Activated CD4-positive, alpha-beta T cell treated with anti-CD3 and anti-CD28 coated beads, Interleukin-2, amount 10 ng/mL, durations not matched to agents 24 days and 14 days (primary cell): ENCODE measurements around the gene DNAAF1. TPM values are rescaled to one million over a fixed set of nuclear protein-coding genes. Genes with fewer than 3 reads are reported as not detected.

ENCODE experiments used
- DNase-seq: peaks from one replicate; pipeline ENCODE4 v3.0.0; 2022
- H3K27ac Mint-ChIP-seq: one replicate; pipeline ENCODE4 v1.8.0; 2022; ENCODE audit warnings: mild to moderate bottlenecking, mixed read lengths
- H3K27me3 Mint-ChIP-seq: one replicate; pipeline ENCODE4 v1.8.0; 2022; ENCODE audit warnings: mixed read lengths
- H3K36me3 Mint-ChIP-seq: one replicate; pipeline ENCODE4 v1.8.0; 2022; ENCODE audit warnings: low read depth, mild to moderate bottlenecking, mixed read lengths
- H3K4me1 Mint-ChIP-seq: one replicate; pipeline ENCODE4 v1.8.0; 2021; ENCODE audit warnings: mixed read lengths
- H3K4me3 Mint-ChIP-seq: one replicate; pipeline ENCODE4 v1.8.0; 2022; ENCODE audit warnings: mild to moderate bottlenecking, moderate library complexity, mixed read lengths
- H3K9me3 Mint-ChIP-seq: one replicate; pipeline ENCODE4 v1.8.0; 2021; ENCODE audit warnings: mixed read lengths
- intact Hi-C: fragments of 100-400 bp; cut with micrococcal nuclease; formaldehyde crosslinking; loops from one replicate; pipeline ENCODE4 v1.15.1; 2023
- total RNA-seq: library from RNA; stranded (reverse); gene quantifications from 2 replicates; pipeline ENCODE4 v1.2.3, GENCODE V29; 2022

DNAAF1 gene
- total RNA-seq, 1 donor from 2014 or later, result not detected

GRCh38 chr16:84226026-84226425, 80.9 kb downstream of the DNAAF1 start:
- Mint-ChIP-seq H3K9me3 (no peaks in the 10 kb centered on the region), H3K4me1 (no peaks in the 10 kb centered on the region), H3K27me3 (no peaks in the 10 kb centered on the region), H3K27ac (no peak overlapping the region), H3K36me3 (no peaks in the 10 kb centered on the region), H3K4me3 (no peak overlapping the region)
- intact Hi-C loops, result no loop called here
- no peak for DNase-seq

Other genes starting within 250 kb of the DNAAF1 start
- gene MLYCD, start 246.2 kb upstream of the DNAAF1 start, total RNA-seq, result 5.0 and 5.3 TPM in 2 replicates
- gene OSGIN1, start 192.1 kb upstream of the DNAAF1 start, total RNA-seq, result 0.72 and 1.3 TPM in 2 replicates
- not detected in 2 replicates for gene NECAB2, start 177.1 kb upstream of the DNAAF1 start, total RNA-seq
- gene SLC38A8, start 102.5 kb upstream of the DNAAF1 start, total RNA-seq, result not detected in 2 replicates
- 49.6 and 52.3 TPM in 2 replicates for gene MBTPS1, start 28.4 kb upstream of the DNAAF1 start, total RNA-seq
- 16.4 and 17.6 TPM in 2 replicates for gene HSDL1, start 131 bp upstream of the DNAAF1 start, total RNA-seq
- gene TAF1C, start 41.7 kb downstream of the DNAAF1 start, total RNA-seq, result 60.3 and 61.1 TPM in 2 replicates
- not detected in 2 replicates for gene ADAD2, start 45.8 kb downstream of the DNAAF1 start, total RNA-seq
- not detected in 2 replicates for gene KCNG4, start 94.7 kb downstream of the DNAAF1 start, total RNA-seq
- not detected in 2 replicates for gene WFDC1, start 149.6 kb downstream of the DNAAF1 start, total RNA-seq
- not detected in 2 replicates for gene ATP2C2, start 223.2 kb downstream of the DNAAF1 start, total RNA-seq